ENCODE data around the gene ARFGEF3.

ARFGEF3 gene

GRCh38 chr6:138246650-138247440 lies 85.1 kb downstream of the ARFGEF3 start:
- no peak for DNase-seq

GRCh38 chr6:138248011-138248410 lies 86.3 kb downstream of the ARFGEF3 start:
- DNase-seq: no peak

GRCh38 chr6:138248878-138249277 lies 87.1 kb downstream of the ARFGEF3 start:
- DNase-seq: no peak

- DNase-seq: no peak
Observed at GRCh38 chr6:138250053-138250452, 88.3 kb downstream of the ARFGEF3 start.

GRCh38 chr6:138250513-138251247 lies 88.9 kb downstream of the ARFGEF3 start:
- DNase-seq: no peak

GRCh38 chr6:138253731-138254130 lies 92.0 kb downstream of the ARFGEF3 start:
- DNase-seq: no peak

GRCh38 chr6:138255443-138255842 lies 93.7 kb downstream of the ARFGEF3 start:
- no peak for DNase-seq

- DNase-seq: no peak
Observed at GRCh38 chr6:138257638-138258040, 95.9 kb downstream of the ARFGEF3 start.

- DNase-seq: no peak
Observed at GRCh38 chr6:138258197-138258596, 96.5 kb downstream of the ARFGEF3 start.

- no peak for DNase-seq
Observed at GRCh38 chr6:138258991-138259390, 97.3 kb downstream of the ARFGEF3 start.

GRCh38 chr6:138261116-138261780 lies 99.5 kb downstream of the ARFGEF3 start:
- DNase-seq: no peak

GRCh38 chr6:138263963-138264362 lies 102.2 kb downstream of the ARFGEF3 start:
- DNase-seq: no peak

GRCh38 chr6:138264372-138264880 lies 102.7 kb downstream of the ARFGEF3 start:
- DNase-seq: no peak

- DNase-seq: no peak
Observed at GRCh38 chr6:138266095-138266494, 104.4 kb downstream of the ARFGEF3 start.

- no peak for DNase-seq
Observed at GRCh38 chr6:138267971-138268895, 106.5 kb downstream of the ARFGEF3 start.

- no peak for DNase-seq
Observed at GRCh38 chr6:138271451-138271850, 109.7 kb downstream of the ARFGEF3 start.

- DNase-seq: no peak
Observed at GRCh38 chr6:138272533-138273315, 111.0 kb downstream of the ARFGEF3 start.

GRCh38 chr6:138275976-138276375 lies 114.2 kb downstream of the ARFGEF3 start:
- DNase-seq: no peak

- DNase-seq: no peak
Observed at GRCh38 chr6:138277835-138278234, 116.1 kb downstream of the ARFGEF3 start.

GRCh38 chr6:138278326-138278725 lies 116.6 kb downstream of the ARFGEF3 start:
- no peak for DNase-seq

- DNase-seq: no peak
Observed at GRCh38 chr6:138285800-138286199, 124.1 kb downstream of the ARFGEF3 start.

- no peak for DNase-seq
Observed at GRCh38 chr6:138286698-138287097, 125.0 kb downstream of the ARFGEF3 start.
